ENCODE measurements around the gene PTPRZ1. TPM values are rescaled to one million over a fixed set of nuclear protein-coding genes. Genes with fewer than 3 reads are reported as not detected.

Gene PTPRZ1
- total and polyA plus RNA-seq, 2 donors (not counting 1 experiment from before 2014, with no cell fraction given), result not detected

DNA sequence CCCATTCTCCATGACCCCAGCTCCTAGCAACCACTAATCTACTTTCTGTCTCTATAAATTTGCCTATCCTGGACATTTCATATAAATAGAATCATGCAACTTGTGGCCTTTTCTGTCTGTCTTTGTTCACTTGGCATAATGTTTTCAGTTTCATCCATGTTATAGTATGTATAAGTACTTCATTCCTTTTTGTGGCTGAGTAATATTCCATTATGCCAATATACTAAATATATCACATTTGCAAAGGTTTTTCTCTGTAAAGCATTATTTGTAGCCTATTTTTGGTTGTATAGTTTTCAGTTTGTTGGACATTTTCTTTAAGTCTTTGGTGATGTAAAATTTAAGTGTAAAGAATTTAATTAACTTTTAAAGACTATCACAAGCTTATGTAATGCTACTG, 2.2 kb downstream of the PTPRZ1 start:
- Histone ChIP-seq H3K27me3 (replicated peaks in 1 of 4; ENCODE audit: control extremely low read depth in 1 of 4, control insufficient read depth in 3 of 4, insufficient read depth in 4 of 4, low read length in 3 of 4) (peaks cover 0 to 20% (median 8%) of the 10 kb centered on the region in 4 experiments), H3K4me3 (ENCODE audit: control extremely low read depth in 1 of 5, extremely low read depth in 1 of 5, insufficient read depth in 1 of 5, low read depth in 2 of 5, low read length in 4 of 5) (no peak overlapping the region), H4K20me1 (ENCODE audit: control insufficient read depth, insufficient read depth, low read length, poor library complexity, severe bottlenecking) (no peaks in the 10 kb centered on the region), H3K9ac (ENCODE audit: low read length) (no peak overlapping the region), H2AFZ (ENCODE audit: insufficient read depth, low read depth, low read length, poor library complexity, severe bottlenecking) (no peak overlapping the region), H3K4me1 (ENCODE audit: control insufficient read depth in 2 of 2, insufficient read depth in 2 of 2, low read length in 2 of 2) (peaks cover 5 to 9% of the 10 kb centered on the region in 2 donors), H3K4me2 (replicated peaks; ENCODE audit: low read depth, low read length, poor library complexity, severe bottlenecking) (no peak overlapping the region), H3K27ac (ENCODE audit: low read length in 2 of 2) (no peak overlapping the region), H3K79me2 (ENCODE audit: control insufficient read depth, insufficient read depth, low read length) (no peaks in the 10 kb centered on the region), H3K36me3 (replicated peaks in 1 of 2; ENCODE audit: control extremely low read depth in 1 of 2, control insufficient read depth in 1 of 2, extremely low read depth in 1 of 2, insufficient read depth in 2 of 2, low read length in 1 of 2) (no peaks in the 10 kb centered on the region), H3K9me3 (ENCODE audit: control extremely low read depth in 1 of 3, control insufficient read depth in 2 of 3, insufficient read depth in 1 of 3, low read length in 2 of 3) (peaks cover 0 to 2% (median 0%) of the 10 kb centered on the region in 3 donors)
- Mint-ChIP-seq H3K9me3 (ENCODE audit: insufficient read depth) (no peaks in the 10 kb centered on the region), H3K4me1 (peaks cover 10% of the 10 kb centered on the region), H3K27ac (no peak overlapping the region), H3K27me3 (peaks cover 54% of the 10 kb centered on the region), H3K4me3 (no peak overlapping the region)
- POLR2A ChIA-PET, result no interaction called here
- CTCF ChIA-PET, result no interaction called here
- TF ChIP-seq, protein P1, sequence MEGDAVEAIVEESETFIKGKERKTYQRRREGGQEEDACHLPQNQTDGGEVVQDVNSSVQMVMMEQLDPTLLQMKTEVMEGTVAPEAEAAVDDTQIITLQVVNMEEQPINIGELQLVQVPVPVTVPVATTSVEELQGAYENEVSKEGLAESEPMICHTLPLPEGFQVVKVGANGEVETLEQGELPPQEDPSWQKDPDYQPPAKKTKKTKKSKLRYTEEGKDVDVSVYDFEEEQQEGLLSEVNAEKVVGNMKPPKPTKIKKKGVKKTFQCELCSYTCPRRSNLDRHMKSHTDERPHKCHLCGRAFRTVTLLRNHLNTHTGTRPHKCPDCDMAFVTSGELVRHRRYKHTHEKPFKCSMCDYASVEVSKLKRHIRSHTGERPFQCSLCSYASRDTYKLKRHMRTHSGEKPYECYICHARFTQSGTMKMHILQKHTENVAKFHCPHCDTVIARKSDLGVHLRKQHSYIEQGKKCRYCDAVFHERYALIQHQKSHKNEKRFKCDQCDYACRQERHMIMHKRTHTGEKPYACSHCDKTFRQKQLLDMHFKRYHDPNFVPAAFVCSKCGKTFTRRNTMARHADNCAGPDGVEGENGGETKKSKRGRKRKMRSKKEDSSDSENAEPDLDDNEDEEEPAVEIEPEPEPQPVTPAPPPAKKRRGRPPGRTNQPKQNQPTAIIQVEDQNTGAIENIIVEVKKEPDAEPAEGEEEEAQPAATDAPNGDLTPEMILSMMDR (IDR thresholded peaks at IDR 0.05), result no peak
- TF ChIP-seq EZH2 (IDR thresholded peaks at IDR 0.05; ENCODE audit: borderline replicate concordance, insufficient read depth, low read depth, low read length, poor library complexity, severe bottlenecking), result no peak
- ATAC-seq (ENCODE audit: low read depth) (no peak), DNase-seq (no peak)
- intact Hi-C loops (cut with micrococcal nuclease), result no loop called here

DNA sequence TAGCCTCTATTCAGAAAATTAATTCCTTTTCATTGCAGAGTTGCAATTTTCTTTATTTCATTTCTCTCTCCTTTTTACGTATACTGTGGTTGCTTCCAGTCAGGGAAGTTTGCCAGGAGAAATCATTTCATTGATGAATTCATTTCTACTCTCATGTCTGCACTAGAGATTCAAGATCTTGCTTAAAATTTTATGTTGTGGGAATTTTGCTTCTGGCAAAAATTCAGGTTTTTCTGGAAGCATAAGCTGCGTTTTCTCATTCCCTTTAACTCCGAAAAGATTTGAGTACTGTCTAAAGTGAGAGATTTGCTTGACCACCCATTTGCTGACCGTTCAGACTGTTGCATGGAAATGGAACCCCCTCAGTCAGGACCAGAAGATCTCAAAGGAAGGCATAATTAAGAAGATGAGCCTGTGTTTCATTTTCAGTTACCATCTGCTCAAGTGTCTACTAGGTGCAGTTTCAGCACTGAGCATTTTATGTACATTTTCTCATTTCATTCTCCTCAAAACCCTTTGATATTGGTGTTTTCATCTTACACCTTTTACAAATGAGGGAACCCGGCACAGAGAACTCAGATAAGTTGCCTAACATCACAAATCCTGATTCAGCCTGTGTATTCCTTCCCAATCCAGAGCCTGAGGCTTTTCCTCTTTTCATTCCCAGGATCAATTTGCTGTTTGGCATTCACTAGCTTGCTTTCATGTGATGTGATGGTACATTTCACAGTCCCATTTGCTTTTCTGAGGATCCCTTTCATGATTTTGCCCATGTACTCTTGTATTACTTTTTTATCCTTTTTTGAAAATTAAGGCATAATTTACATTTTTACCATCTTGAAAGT, 3.9 kb downstream of the PTPRZ1 start:
- no peak overlapping the region for H3K27ac ChIP-seq (ENCODE audit: low read length in 2 of 2)
- Mint-ChIP-seq H3K4me1 (peaks cover 10% of the 10 kb centered on the region), H3K27ac (no peak overlapping the region), H3K4me3 (no peak overlapping the region), H3K27me3 (peaks cover 46% of the 10 kb centered on the region), H3K9me3 (ENCODE audit: insufficient read depth) (no peaks in the 10 kb centered on the region)
- no peaks in the 10 kb centered on the region for H3K36me3 ChIP-seq (replicated peaks in 1 of 2; ENCODE audit: control extremely low read depth in 1 of 2, control insufficient read depth in 1 of 2, extremely low read depth in 1 of 2, insufficient read depth in 2 of 2, low read length in 1 of 2)
- H4K20me1 ChIP-seq (ENCODE audit: control insufficient read depth, insufficient read depth, low read length, poor library complexity, severe bottlenecking), result no peaks in the 10 kb centered on the region
- WGBS (ENCODE audit: insufficient coverage), result 67% methylated on average over 1 of the region's 5 CpGs
- H3K4me2 ChIP-seq (replicated peaks; ENCODE audit: low read depth, low read length, poor library complexity, severe bottlenecking), result no peak overlapping the region
- no peak overlapping the region for H2AFZ ChIP-seq (ENCODE audit: insufficient read depth, low read depth, low read length, poor library complexity, severe bottlenecking)
- no peaks in the 10 kb centered on the region for H3K79me2 ChIP-seq (ENCODE audit: control insufficient read depth, insufficient read depth, low read length)
- TF ChIP-seq EZH2 (IDR thresholded peaks at IDR 0.05; ENCODE audit: borderline replicate concordance, insufficient read depth, low read depth, low read length, poor library complexity, severe bottlenecking), result no peak
- TF ChIP-seq, protein P1 (IDR thresholded peaks at IDR 0.05), result no peak
- no peak overlapping the region for H3K4me3 ChIP-seq (ENCODE audit: control extremely low read depth in 1 of 5, extremely low read depth in 1 of 5, insufficient read depth in 1 of 5, low read depth in 2 of 5, low read length in 4 of 5)
- intact Hi-C loops (cut with micrococcal nuclease), result no loop called here
- CTCF ChIA-PET, result no interaction called here
- POLR2A ChIA-PET, result no interaction called here
- H3K9ac ChIP-seq (ENCODE audit: low read length), result no peak overlapping the region
- peaks cover 0 to 2% (median 0%) of the 10 kb centered on the region in 3 donors for H3K9me3 ChIP-seq (ENCODE audit: control extremely low read depth in 1 of 3, control insufficient read depth in 2 of 3, insufficient read depth in 1 of 3, low read length in 2 of 3)
- peaks cover 0 to 20% (median 5%) of the 10 kb centered on the region in 4 experiments for H3K27me3 ChIP-seq (replicated peaks in 1 of 4; ENCODE audit: control extremely low read depth in 1 of 4, control insufficient read depth in 3 of 4, insufficient read depth in 4 of 4, low read length in 3 of 4)
- DNase-seq, result no peak
- ATAC-seq (ENCODE audit: low read depth), result no peak
- peaks cover 5 to 9% of the 10 kb centered on the region in 2 donors for H3K4me1 ChIP-seq (ENCODE audit: control insufficient read depth in 2 of 2, insufficient read depth in 2 of 2, low read length in 2 of 2)

Data from B cell (primary cell).